GM19239 (cell line): ENCODE data around the gene REEP6.

Source experiments
- DNase-seq: peaks from one replicate; pipeline ENCODE4 v3.0.0; 2011; ENCODE audit warnings: low spot score; ENCODE audit not compliant: insufficient read length
- FAIRE-seq: peaks from 2 replicates; lab custom pipeline; 2011; peaks lifted over from hg19 to GRCh38; lab: Jason Lieb, UNC

REEP6 gene

GRCh38 chr19:1456121-1456900 is 34.7 kb upstream of the REEP6 start:
- FAIRE-seq (no peak), DNase-seq (no peak)

DNA sequence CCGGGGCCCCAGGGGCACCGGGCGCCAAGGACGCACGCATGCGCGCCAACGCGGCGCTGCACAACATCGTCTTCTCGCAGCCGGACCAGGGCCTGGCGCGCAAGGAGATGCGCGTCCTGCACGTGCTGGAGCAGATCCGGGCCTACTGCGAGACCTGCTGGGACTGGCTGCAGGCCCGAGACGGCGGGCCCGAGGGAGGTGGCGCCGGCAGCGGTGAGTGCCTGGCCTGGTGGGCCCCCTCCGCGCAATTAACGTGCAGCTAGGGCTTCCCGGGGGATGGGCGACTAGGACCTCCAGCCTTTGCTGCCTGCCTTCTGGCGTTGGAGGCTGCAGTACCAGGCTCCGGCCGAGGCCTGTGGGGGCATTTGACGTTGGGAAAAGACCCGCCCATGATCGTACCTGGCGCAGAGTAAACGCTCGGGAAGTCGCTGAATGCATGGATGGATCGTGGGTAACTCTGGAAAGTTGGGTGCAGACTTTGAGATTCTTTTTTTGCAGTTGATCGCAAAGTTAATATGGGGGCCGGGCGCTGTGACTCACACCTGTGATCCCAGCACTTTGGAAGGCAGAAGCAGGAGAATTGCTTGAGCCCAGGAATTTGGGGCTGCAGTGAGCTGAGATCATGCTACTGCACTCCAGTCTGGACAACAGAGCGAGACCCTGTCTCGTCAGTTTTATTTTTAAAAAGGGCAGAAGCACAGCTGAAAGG is 33.8 kb upstream of the REEP6 start:
- DNase-seq (no peak), FAIRE-seq (no peak)

DNA sequence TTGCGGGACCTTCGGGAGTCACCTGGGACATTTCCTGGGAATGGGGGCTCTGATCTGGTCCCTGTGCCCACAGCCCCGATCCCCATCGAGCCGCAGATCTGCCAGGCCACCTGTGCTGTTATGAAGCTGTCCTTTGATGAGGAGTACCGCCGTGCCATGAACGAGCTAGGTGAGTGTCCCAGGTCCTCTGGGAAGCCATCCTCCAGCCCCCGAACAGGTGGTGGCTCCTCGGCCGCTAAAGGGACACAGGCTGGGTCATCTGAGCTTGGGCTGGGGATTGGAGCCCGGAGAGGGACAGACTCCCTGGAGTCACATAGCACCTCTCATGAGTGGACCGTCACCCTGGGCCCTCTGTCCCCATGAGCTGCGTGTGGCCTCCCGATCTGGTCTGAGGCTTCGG is 33.1 kb upstream of the REEP6 start:
- DNase-seq (no peak), FAIRE-seq (no peak)

GRCh38 chr19:1459479-1459878 is 31.5 kb upstream of the REEP6 start:
- DNase-seq (no peak), FAIRE-seq (no peak)

- DNase-seq (no peak), FAIRE-seq (no peak)
Observed at GRCh38 chr19:1460033-1460995, 30.7 kb upstream of the REEP6 start.

GRCh38 chr19:1461862-1462261 is 29.1 kb upstream of the REEP6 start:
- no peak for FAIRE-seq
- no peak for DNase-seq

- FAIRE-seq (no peak), DNase-seq (peak; percentile 82)
Observed at GRCh38 chr19:1465191-1466016, 25.6 kb upstream of the REEP6 start.

- FAIRE-seq = no peak
- no peak for DNase-seq
Observed at GRCh38 chr19:1466018-1466460, 24.9 kb upstream of the REEP6 start.

DNA sequence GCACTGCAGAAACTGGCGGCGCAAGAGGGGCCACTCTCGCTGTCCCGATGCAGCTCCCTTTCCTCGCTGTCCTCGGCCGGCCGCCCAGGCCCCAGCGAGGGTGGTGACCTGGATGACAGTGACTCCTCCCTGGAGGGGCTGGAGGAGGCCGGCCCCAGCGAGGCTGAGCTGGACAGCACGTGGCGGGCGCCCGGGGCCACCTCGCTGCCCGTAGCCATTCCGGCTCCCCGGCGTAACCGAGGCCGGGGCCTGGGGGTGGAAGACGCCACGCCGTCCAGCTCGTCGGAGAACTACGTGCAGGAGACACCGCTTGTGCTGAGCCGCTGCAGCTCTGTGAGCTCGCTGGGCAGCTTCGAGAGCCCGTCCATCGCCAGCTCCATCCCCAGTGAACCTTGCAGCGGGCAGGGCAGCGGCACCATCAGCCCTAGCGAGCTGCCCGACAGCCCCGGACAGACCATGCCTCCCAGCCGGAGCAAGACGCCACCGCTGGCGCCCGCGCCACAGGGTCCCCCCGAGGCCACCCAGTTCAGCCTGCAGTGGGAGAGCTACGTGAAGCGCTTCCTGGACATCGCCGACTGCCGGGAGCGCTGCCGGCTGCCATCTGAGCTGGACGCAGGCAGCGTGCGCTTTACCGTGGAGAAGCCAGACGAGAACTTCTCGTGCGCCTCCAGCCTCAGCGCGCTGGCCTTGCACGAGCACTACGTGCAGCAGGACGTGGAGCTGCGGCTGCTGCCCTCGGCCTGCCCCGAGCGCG is 24.3 kb upstream of the REEP6 start:
- FAIRE-seq (no peak), DNase-seq (no peak)

DNA sequence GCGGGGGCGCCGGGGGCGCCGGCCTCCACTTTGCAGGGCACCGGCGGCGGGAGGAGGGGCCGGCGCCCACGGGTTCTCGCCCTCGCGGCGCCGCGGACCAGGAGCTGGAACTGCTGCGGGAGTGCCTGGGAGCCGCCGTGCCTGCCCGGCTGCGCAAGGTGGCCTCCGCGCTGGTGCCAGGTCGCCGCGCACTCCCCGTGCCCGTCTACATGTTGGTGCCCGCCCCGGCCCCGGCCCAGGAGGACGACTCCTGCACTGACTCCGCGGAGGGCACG is 23.8 kb upstream of the REEP6 start:
- DNase-seq = no peak
- FAIRE-seq = no peak

DNA sequence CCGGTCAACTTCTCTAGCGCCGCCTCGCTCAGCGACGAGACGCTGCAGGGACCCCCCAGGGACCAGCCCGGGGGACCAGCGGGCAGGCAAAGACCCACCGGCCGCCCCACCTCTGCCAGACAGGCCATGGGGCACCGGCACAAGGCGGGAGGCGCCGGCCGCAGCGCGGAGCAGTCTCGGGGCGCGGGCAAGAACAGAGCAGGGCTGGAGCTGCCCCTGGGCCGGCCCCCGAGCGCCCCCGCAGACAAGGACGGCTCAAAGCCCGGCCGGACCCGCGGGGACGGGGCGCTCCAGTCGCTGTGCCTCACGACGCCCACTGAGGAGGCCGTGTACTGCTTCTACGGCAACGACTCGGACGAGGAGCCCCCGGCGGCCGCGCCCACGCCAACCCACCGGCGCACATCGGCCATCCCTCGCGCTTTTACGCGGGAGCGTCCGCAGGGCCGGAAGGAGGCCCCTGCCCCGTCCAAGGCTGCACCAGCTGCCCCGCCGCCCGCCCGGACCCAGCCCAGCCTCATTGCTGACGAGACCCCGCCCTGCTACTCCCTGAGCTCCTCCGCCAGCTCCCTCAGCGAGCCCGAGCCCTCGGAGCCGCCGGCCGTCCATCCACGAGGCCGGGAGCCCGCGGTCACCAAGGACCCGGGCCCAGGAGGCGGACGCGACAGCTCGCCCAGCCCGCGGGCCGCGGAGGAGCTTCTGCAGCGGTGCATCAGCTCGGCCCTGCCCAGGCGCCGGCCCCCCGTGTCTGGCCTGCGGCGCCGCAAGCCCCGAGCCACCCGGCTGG is 23.3 kb upstream of the REEP6 start:
- FAIRE-seq (no peak), DNase-seq (no peak)

DNA sequence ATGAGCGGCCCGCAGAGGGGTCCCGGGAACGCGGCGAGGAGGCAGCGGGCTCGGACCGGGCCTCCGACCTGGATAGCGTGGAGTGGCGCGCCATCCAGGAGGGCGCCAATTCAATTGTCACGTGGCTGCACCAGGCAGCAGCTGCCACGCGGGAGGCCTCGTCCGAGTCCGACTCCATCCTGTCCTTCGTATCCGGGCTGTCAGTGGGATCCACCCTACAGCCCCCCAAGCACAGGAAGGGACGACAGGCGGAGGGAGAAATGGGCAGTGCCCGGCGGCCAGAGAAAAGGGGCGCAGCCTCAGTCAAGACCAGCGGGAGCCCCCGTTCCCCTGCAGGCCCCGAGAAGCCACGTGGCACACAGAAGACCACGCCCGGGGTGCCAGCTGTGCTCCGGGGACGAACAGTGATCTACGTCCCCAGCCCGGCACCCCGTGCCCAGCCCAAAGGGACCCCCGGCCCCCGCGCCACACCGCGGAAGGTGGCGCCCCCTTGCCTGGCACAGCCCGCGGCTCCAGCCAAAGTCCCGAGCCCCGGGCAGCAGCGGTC is 22.6 kb upstream of the REEP6 start:
- no peak for FAIRE-seq

GRCh38 chr19:1468821-1469254 is 22.1 kb upstream of the REEP6 start:
- DNase-seq = no peak
- no peak for FAIRE-seq

More for the DNA sequence above, 22.6 kb upstream of the REEP6 start:
- DNase-seq = no peak

DNA sequence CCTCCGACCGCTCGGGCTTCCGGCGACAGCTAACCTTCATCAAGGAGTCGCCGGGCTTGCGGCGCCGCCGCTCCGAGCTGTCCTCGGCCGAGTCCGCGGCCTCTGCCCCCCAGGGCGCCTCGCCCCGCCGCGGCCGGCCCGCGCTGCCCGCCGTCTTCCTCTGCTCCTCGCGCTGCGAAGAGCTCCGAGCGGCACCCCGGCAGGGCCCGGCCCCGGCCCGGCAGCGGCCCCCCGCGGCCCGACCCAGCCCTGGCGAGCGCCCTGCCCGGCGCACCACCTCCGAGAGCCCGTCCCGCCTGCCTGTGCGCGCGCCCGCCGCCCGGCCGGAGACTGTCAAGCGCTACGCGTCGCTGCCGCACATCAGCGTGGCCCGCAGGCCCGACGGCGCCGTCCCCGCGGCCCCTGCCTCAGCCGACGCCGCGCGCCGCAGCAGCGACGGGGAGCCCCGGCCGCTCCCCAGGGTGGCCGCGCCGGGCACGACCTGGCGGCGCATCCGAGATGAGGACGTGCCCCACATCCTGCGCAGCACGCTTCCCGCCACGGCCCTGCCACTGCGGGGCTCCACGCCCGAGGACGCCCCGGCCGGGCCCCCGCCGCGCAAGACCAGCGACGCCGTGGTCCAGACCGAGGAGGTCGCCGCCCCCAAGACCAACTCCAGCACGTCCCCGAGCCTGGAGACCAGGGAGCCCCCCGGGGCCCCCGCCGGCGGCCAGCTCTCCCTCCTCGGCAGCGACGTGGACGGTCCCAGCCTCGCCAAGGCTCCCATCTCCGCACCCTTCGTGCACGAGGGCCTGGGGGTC is 21.5 kb upstream of the REEP6 start:
- DNase-seq = no peak
- no peak for FAIRE-seq

DNA sequence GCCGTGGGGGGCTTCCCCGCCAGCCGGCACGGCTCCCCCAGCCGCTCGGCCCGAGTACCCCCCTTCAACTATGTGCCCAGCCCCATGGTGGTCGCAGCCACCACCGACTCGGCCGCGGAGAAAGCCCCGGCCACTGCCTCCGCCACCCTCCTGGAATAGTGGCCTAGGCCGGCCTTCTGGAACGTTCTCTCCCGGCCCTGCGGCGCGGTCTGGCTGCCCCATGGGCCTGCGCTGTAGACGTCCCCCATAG is 21.0 kb upstream of the REEP6 start:
- FAIRE-seq (no peak), DNase-seq (no peak)

DNA sequence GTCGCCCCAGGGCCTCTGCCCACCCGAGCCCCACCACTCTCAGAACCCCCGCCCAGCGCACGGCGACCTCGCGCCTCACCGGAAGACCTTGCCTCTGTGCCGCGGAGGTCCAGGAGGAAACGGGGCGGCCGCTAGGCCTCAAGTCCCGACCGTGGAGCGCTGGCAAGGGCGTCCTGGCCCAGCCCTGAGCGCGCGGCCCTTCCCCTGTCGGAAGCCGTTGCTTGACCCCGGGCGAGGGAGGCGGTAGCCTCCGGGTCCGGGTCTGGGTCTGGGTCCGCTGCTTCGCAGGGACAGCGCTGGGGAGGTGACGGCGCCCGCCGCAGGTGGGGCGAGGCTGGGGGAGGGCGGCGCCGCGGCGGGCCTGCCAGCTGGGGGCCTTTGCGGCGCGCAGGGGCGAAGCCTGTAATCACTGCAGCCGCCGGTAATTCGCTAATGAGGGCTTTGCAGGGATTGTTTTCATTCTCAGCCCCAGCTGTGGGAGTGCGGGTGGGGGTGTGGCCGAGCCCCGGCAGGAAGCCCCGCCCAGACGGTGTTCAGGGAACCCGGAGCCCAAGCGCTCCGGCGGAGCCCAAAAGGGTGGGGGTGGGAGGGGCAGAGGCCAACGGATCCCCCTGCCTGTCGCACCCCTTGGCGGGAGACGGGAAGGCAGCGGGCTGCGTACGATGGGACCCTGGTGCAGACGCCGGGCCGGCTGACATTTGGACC is 20.5 kb upstream of the REEP6 start:
- FAIRE-seq (no peak), DNase-seq (peak; percentile 87)

DNA sequence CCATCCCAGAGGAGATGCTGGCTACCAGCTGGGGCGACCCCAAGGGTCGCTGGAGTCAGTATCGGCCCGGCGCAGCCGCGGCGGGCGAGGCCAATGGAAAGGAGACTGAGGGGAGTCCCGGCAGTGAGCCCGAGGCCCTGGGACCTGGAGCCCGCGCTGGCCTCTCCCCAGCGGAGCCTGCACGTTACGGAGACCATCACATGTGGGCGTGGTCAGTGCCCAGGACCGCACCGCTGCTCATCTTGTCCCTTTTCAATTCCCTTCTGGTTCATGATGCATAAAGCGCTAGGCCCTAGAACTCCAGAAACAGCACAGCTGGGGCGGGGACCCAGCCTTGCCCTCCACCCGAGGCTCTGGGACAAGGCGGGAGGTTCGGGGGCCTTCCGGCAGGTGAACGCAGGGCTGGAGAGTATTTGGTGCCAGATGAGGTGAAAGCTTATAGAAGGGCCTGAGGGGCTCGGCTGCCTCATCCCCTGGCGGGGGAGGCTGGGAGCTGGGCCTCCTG is 19.9 kb upstream of the REEP6 start:
- no peak for DNase-seq
- no peak for FAIRE-seq
